ENCODE results near the gene MBLAC1.

DNA sequence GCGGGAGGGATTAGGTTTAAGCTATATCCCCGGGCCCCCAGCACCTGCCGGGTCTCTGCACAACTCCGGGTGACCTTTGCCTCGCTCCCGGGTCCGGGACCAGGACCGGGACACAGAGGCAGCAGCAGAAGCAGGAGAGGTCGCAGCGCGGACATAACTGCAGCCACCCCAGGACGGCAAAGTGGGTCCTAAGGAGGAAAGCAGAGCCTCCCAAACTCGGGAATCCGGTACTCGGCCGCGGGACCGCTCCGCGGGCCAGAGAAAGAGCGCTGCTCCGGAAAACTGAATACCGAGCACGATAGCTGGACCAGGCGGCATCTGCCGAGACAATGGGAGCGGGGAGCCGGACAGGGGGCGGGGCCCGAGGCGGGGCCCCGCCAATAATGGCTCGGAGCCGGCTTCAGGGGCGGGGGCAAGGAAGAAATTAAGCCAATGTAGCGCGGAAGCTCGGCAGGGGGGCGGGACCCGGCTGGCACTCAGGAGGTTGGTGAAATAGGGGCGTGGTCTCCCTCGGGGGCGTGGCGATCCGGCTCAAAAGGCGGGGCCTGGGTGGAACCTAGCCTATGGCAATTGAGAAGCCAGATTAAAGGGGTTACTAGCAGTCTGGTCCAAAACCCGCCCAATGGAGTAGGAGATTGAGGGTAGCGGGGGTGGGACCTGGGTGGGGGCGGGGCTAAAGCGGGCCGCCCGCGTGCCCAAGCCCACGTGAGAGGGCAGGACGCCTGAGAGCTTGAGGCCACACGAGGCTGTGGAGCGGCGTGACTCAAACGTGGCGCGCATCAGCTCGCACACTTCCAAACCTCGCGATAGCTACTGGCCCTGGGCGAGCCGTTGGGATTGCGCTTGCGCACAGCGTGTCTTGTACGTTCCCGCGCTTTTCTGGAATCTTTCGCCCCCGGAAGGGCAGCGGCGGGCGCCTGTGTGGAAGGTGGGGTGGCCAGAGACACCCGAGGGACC, 50.6 kb downstream of the MBLAC1 start, which contains the start of the genes GPC2 and STAG3:
- TF ChIP-seq, protein P1, sequence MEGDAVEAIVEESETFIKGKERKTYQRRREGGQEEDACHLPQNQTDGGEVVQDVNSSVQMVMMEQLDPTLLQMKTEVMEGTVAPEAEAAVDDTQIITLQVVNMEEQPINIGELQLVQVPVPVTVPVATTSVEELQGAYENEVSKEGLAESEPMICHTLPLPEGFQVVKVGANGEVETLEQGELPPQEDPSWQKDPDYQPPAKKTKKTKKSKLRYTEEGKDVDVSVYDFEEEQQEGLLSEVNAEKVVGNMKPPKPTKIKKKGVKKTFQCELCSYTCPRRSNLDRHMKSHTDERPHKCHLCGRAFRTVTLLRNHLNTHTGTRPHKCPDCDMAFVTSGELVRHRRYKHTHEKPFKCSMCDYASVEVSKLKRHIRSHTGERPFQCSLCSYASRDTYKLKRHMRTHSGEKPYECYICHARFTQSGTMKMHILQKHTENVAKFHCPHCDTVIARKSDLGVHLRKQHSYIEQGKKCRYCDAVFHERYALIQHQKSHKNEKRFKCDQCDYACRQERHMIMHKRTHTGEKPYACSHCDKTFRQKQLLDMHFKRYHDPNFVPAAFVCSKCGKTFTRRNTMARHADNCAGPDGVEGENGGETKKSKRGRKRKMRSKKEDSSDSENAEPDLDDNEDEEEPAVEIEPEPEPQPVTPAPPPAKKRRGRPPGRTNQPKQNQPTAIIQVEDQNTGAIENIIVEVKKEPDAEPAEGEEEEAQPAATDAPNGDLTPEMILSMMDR (IDR thresholded peaks at IDR 0.05 in 4 of 5, conservative IDR thresholded peaks at IDR 0.05 in 1 of 5): no peak
- TF ChIP-seq POLR2A (IDR thresholded peaks at IDR 0.05): no peak
